ENCODE measurements around the gene HIRA.

Gene HIRA

GRCh38 chr22:19344420-19344819, 87.1 kb downstream of the HIRA start:
- no peak for DNase-seq (ENCODE audit: low spot score)
- in situ Hi-C loops (cut with MboI; ENCODE audit: low pct_unique_long_range_greater_than_20kb, low sequenced_read_pairs, unreplicated experiment), result no loop called here
- no peak for TF ChIP-seq CTCF (IDR thresholded peaks at IDR 0.05; ENCODE audit: extremely low read depth, insufficient read depth, missing control alignments)

- in situ Hi-C loops (cut with MboI; ENCODE audit: low pct_unique_long_range_greater_than_20kb, low sequenced_read_pairs, unreplicated experiment), result no loop called here
- no peak for DNase-seq (ENCODE audit: low spot score)
- no peak for TF ChIP-seq CTCF (IDR thresholded peaks at IDR 0.05; ENCODE audit: extremely low read depth, insufficient read depth, missing control alignments)
These were observed 88.1 kb downstream of the HIRA start for GRCh38 chr22:19343470-19343869.

GRCh38 chr22:19341500-19341899, 90.0 kb downstream of the HIRA start:
- DNase-seq (ENCODE audit: low spot score), result no peak
- in situ Hi-C loops (cut with MboI; ENCODE audit: low pct_unique_long_range_greater_than_20kb, low sequenced_read_pairs, unreplicated experiment), result no loop called here
- TF ChIP-seq CTCF (IDR thresholded peaks at IDR 0.05; ENCODE audit: extremely low read depth, insufficient read depth, missing control alignments), result no peak

- no peak for TF ChIP-seq CTCF (IDR thresholded peaks at IDR 0.05; ENCODE audit: extremely low read depth, insufficient read depth, missing control alignments)
- no peak for DNase-seq (ENCODE audit: low spot score)
- in situ Hi-C loops (cut with MboI; ENCODE audit: low pct_unique_long_range_greater_than_20kb, low sequenced_read_pairs, unreplicated experiment), result no loop called here
These were observed 94.4 kb downstream of the HIRA start for GRCh38 chr22:19337137-19337536.

GRCh38 chr22:19336133-19337075, 95.1 kb downstream of the HIRA start:
- no peak for DNase-seq (ENCODE audit: low spot score)
- no peak for TF ChIP-seq CTCF (IDR thresholded peaks at IDR 0.05; ENCODE audit: extremely low read depth, insufficient read depth, missing control alignments)
- in situ Hi-C loops (cut with MboI; ENCODE audit: low pct_unique_long_range_greater_than_20kb, low sequenced_read_pairs, unreplicated experiment), result no loop called here

- in situ Hi-C loops (cut with MboI; ENCODE audit: low pct_unique_long_range_greater_than_20kb, low sequenced_read_pairs, unreplicated experiment), result no loop called here
- no peak for TF ChIP-seq CTCF (IDR thresholded peaks at IDR 0.05; ENCODE audit: extremely low read depth, insufficient read depth, missing control alignments)
- no peak for DNase-seq (ENCODE audit: low spot score)
These were observed 99.6 kb downstream of the HIRA start for GRCh38 chr22:19331975-19332374.

Data from GM13977 (cell line).